GM19035 (cell line): ENCODE measurements around the gene LURAP1L.

Experiments used
- ATAC-seq: cut with Tn5 transposase; IDR thresholded peaks from one replicate; pipeline ENCODE4 v1.9.1; 2021; ENCODE audit not compliant: unreplicated experiment

Gene LURAP1L, protein sequence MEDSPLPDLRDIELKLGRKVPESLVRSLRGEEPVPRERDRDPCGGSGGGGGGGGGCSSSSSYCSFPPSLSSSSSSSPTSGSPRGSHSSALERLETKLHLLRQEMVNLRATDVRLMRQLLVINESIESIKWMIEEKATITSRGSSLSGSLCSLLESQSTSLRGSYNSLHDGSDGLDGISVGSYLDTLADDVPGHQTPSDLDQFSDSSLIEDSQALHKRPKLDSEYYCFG

GRCh38 chr9:12774861-12775678, at the start of gene LURAP1L:
Gene LURAP1L (plus strand): TSS chr9:12775020. CDS start chr9:12775716, 696 bp downstream.
- ATAC-seq, result peak; percentile 12

DNA sequence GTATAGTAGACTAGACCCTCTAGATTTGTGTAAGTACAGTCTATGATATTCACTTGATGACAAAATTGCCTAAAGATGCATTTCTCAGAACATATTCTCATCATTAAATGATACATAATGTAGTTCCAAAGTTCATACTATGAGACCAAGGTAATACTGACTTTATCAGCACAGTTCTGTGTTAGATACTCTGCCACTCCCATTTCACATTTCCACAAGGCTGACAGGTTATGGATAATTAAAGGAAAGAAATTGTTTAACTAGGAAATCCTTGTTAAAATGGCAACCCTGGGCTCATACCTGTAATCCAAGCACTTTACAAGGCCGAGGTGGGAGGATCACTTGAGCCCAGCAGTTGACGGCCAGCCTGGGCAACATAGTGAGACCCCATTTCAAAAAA, 48.0 kb upstream of the LURAP1L start:
- no peak for ATAC-seq

DNA sequence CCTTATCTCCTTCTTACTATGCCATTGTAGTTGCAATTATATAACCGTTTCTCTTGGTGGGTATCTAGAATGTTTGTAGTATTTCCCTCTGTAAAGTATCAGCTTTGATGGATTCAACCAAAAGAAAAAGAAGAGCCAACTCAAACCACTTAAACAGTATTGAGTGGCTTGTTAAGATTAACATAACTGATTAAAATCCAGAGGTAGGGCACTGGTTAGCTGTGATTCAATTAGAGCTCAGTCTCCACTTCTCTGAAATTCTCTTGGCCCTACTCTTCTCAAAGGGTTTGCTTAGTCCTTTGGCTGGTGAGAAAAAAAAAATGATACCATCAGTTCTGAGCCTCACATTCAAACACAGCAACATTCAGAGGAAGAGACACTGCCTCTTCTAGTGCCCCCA, 44.6 kb upstream of the LURAP1L start:
- no peak for ATAC-seq

GRCh38 chr9:12730927-12731326, 43.9 kb upstream of the LURAP1L start:
- no peak for ATAC-seq

DNA sequence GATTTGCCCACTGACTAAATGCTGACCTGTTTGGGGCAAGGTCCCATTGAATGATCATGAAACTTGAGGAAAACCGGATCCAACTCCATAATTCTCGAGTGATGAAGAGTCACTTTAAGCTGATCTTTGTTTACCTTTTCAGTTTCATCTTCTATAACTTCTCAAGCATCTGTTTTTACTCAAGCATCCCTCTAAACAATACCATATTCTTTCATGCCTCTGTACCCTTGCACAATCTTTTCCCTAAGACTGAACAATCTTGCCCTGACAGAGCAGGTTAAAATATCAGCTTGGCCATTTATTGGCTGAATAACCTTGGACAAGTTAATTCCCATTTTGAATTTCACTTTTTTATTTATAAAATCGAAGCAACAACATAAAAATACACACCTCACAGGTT, 41.8 kb upstream of the LURAP1L start:
- ATAC-seq, result no peak

- ATAC-seq, result peak; percentile 49
These were observed 39.2 kb upstream of the LURAP1L start for GRCh38 chr9:12735665-12736064.

- ATAC-seq, result no peak
These were observed 36.9 kb upstream of the LURAP1L start for GRCh38 chr9:12737871-12738270.

- no peak for ATAC-seq
These were observed 35.7 kb upstream of the LURAP1L start for GRCh38 chr9:12739014-12739652.

- no peak for ATAC-seq
These were observed 34.0 kb upstream of the LURAP1L start for GRCh38 chr9:12740845-12741244.

GRCh38 chr9:12748016-12748415, 26.8 kb upstream of the LURAP1L start:
- ATAC-seq, result no peak

DNA sequence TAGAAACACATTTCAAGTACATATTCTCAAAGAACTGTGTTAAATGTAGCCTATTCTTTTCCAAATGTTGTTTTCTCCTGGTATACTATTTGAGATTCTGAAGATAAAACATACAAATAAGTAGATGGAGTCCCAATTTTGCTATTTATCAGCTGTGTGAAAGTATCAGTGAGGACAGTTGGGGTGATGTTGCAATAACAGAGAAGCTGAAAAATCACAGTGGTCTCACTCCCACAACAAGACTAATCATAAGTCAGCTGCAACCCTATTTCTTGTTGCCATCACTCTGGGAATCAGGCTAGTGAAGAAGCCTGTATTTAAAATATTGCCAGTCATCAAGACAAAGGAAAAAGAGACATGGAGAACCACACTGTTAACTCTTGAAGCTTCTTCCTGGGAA, 25.9 kb upstream of the LURAP1L start:
- ATAC-seq, result no peak

DNA sequence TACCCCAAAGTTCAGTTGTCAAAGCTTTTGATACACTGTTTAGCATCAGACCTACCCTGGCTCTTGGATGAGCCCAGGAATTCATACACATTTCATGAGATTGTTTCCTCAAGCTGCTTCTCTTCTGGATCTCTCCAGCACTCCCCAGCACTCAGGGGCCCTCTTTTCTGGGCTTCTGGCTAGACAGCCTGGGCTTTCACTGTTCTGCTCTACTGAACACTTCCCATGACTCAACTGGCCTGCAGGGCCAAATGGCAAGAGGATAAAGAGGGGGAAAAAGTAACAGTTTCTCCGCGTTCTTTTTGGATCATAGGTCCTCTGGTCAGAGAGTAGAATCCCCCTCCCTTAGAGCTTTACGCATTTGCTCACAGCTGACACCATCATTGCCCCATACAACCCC, 20.9 kb upstream of the LURAP1L start:
- no peak for ATAC-seq

DNA sequence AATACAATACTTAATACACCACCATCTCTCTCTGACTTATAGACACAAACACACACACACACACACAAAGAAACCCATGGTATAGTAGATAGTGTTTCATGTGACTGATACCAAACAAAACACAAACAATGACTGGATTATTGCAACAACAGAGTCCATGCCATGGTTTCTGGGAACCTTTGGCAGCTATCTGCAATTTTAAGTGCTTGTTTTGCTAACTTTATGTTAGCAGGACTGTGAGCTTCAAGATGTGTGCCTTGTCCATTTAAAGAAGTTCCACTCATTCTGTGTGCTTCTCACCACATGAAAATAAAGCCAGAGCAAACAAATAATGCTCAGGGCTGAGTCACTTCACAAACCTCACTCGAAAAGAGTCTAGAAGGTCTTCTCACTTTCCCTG, 15.1 kb upstream of the LURAP1L start:
- no peak for ATAC-seq

GRCh38 chr9:12760758-12761157, 14.1 kb upstream of the LURAP1L start:
- no peak for ATAC-seq

- ATAC-seq, result no peak
These were observed 10.7 kb upstream of the LURAP1L start for GRCh38 chr9:12764150-12764549.

DNA sequence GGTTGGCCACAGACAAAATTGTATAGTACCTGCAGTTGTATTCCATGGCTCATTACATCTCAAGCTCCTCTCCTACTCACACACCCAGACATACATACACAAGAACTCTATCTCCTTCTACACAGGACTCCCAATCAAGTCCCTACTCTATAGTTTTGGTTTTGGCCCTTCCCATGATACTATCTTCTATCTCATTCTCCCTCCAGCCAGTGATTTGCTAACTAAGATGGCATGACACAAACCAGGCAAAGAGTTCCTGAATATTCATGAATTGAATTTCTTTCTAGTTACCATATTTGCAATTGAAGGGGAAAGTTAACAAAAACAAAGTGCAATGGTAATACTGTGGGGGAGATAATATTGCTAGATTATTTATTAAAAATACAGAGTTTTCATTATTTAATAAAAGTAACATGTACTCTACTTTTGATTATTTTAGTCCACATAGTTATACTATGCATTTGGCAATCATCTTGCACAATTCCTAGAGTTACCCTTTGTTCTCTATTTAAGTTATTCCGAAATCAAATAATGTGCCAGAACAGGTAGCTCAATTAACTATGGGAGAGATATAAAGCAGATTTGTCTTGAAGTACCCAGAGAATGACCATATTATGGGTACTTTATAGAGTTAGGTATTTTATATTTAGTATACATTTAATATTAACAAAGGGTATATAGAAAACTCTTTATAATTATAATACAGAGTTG, 9.6 kb upstream of the LURAP1L start:
- ATAC-seq, result no peak

DNA sequence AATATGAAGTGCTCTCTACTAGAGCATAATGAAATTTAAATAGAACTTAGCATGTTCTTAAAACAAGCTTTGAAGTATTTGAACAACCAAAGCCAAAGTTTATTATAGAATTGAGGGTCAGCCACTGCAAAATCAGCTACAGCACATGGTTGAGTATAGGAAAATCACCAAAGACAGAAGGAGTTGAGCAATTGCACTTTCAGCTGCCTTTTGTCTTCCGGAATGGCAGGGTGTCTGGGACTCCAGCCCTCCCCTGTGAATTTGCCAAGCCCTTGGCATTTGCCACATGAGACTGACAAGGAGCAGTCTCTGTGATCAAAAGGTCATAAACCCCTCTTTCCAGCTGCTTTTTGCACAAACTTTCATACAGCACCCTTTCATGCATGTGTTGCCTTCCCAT, 8.5 kb upstream of the LURAP1L start:
- no peak for ATAC-seq

DNA sequence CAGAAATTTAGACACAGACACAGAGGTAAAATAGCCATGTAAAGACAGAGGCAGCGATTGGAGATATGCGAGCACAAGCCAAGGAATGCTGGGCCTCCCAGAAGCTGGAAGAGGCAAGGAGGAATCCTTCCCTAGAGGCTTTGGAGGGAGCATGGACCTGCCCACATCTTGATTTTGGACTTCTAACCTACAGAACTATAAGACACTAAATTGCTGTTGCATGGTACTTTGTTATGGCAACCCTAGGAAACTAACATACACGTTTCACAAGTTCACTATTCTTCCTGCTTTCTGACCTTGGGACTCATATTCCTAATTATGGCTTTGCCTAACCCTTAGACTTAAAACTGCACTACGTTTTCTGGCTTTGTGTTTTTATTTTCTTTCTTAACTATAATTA, 4.6 kb upstream of the LURAP1L start:
- ATAC-seq, result no peak

- ATAC-seq, result no peak
These were observed 2.9 kb upstream of the LURAP1L start for GRCh38 chr9:12771891-12772290.

- ATAC-seq, result no peak
These were observed 1.3 kb upstream of the LURAP1L start for GRCh38 chr9:12773562-12773961.

GRCh38 chr9:12775679-12776512, 1.1 kb downstream of the LURAP1L start:
- peak; percentile 83 for ATAC-seq
